NCI-H2171 treated with DMSO at 0.1 percent for 48 hours (cell line): ENCODE measurements around the gene TC2N.
"Not testable (repeated sequence)": the region's sequence is repeated elsewhere in the genome, so short reads cannot be mapped to it uniquely, and the experiment has no call there.

Experiments used
- DNase-seq: peaks from one replicate; lab custom pipeline; 2025; lab: John Stamatoyannopoulos, UW

TC2N gene

GRCh38 chr14:91834571-91834970, 32.8 kb downstream of the TC2N start:
- DNase-seq, result no peak

DNA sequence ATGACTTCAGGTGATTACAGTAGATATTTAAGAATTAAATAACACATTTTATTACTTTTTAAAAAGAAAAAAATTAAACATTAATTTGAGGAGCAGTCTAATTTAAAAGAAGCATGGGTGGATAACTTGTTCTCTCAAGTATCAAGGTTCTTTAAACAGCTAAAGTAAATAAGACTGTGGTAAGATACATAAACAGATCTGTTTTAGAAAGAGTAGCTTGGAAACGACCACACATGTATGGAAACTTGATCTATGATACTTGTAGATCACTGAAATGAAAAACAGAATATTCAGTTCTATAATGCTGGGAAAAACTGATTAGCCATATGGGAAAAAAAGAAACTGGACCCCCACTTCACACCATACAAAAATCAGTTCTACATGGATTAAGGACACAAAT, 36.0 kb downstream of the TC2N start:
- peak; percentile 20 for DNase-seq

DNA sequence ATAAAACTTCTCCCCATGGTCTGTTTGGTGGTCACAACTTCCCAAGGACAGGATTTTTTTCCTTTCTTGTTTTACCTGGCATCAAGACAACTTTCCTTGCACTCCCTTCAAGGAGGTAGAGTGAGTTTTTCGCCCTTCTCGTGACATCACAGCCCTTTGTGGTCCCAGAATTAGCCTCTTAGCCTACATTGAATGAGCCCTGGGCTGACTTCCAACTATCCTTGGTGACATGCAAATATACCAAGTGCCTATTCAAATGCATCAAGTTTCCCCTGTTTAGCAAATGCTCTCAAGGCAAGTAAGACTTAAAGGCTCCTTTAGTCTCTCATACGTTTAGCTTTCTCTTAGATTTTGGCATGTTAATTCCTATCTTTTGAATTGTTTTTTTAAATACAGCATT, 36.6 kb downstream of the TC2N start:
- DNase-seq, result peak; percentile 50

GRCh38 chr14:91829511-91829910, 37.8 kb downstream of the TC2N start:
- DNase-seq, result no peak

DNA sequence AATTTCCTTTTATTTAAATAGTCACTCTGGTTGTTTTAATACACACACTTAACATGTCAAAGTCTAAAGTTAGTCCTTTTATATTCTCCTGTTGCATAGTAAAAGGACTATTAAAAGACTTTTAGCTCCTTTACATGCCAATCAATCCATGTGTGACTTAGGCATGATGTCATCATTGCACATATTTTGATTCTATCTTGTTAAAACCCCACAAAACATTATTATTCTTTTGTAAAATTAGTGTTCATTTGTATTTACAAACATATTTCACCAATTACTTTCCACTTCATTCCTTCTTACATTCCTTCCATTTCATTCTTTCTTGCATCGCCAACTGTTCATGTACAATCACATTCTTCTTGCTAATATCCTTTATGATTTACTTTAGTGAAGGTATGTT, 39.6 kb downstream of the TC2N start:
- DNase-seq, result no peak

DNA sequence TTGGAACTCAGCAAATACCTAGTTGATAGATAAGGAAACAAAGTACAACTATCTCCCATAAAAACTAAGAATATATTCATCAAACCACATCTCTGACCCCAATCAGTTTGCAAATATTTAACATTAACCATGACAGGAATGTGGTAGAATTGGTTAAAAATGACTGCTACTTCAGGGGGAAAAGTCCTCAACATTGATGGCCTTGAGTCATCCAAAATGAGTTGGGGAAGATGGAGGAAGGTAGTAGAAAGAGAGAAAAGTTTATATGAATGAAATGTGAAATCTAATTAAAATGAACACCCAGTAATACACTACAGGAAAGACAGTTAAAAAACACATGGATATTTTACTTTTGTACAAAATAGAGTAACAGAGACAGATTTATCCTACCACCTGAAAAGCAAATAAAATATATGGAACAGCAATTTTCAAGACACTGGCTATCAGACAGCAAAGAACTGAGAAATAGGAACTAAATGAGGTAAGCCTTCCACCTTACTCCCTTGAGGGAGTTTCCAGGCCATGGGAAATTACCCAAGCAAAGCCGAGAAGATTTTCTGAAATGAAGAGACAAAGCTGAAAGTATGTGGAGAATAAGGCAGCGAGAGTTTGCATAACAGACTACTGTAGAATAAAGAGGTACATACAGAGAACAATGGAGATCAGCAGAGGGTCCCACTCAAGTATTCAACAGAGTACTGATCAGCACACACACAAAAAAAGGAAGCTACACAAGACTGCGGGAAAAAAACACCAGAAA, 49.6 kb downstream of the TC2N start:
- no peak for DNase-seq

- no peak for DNase-seq
Observed at GRCh38 chr14:91814317-91814716, 53.0 kb downstream of the TC2N start.

- DNase-seq, result no peak
Observed at GRCh38 chr14:91810699-91811098, 56.6 kb downstream of the TC2N start.

DNA sequence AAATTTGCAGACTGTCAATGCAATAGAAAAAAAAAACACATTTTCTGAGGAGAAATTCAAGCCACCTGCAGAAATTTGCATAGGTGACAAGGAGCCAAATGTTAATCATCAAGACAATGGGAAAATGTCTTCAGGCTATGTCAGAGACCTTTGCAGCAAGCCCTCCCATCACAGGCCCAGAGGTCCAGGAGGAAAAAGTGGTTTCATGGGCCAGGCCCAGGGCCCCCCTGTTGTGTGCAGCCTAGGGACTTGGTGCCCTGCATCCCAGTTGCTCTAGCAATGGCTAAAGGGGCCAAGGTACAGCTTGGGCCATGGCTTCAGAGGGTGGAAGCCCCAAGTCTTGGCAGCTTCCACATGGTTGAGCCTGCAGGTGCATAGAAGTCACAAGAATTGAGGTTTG, 60.6 kb downstream of the TC2N start:
- no peak for DNase-seq

DNA sequence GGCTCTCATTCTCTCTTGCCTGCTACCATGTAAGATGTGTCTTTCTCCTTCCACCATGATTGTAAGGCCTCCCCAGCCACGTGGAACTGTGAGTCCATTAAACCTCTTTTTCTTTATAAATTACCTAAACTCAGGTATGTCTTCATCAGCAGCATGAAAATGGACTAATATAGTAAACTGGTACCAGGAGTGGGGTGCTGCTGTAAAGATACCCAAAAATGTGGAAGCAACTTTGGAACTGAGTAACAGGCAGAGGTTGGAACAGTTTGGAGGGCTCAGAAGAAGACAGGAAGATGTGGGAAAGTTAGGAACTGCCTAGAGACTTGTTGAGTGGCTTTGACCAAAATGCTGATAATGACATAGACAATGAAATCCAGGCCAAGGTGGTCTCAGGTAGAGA, 61.2 kb downstream of the TC2N start:
- not testable (repeated sequence) for DNase-seq

- no peak for DNase-seq
Observed at GRCh38 chr14:91805659-91806058, 61.7 kb downstream of the TC2N start.

- DNase-seq, result no peak
Observed at GRCh38 chr14:91801358-91801757, 66.0 kb downstream of the TC2N start.

DNA sequence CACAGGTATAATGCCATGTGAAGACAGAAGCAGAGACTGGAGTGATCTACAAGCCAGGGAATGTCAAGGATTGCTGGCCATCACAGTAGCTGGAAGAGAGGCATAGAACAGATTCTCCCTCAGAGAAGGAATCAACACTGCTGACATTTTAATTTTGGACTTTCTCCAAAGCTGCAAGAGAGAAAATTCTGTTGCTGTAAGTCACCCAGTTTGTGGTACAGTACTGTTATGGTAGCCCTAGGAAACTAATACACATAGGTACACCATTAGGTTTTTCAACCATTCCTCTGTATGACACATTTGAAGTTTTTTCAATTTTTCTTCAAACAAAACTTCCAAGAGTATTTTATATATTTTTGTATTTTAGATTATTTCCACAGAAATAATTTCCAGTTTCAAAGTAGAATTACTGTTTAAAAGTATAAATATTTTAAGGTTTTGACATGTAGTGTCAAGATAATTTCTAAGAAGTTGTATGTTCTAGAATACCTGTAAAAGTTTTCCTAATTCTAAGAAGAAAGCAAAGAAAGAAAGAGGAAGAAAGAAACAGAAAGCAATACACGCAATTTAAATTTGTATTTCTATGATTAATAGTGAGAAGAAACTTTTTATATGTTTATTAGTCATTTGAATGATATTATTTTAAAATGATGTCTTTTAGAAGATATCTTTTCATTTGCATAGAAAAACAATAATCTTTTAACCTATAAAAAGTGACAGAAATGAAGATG, 70.6 kb downstream of the TC2N start:
- no peak for DNase-seq

GRCh38 chr14:91793704-91794103, 73.6 kb downstream of the TC2N start:
- DNase-seq, result no peak

DNA sequence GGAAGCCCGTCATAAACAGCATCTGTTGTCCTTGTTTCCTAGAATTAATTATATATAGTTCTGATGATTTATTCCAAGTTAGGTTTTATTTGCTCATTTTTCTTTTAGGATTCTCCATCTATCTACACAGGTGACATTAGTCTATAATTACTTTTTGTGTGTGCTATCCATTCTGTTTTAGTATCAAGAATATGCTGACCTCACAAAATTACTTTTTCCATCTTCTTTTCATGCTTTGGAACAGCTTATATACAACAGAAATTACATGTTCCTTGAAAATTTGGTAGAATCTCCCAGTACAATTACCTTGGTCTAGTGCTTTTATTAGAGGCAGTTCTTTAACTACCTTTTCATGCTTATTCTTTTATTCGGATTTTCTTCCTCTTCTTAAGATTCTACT, 81.1 kb downstream of the TC2N start:
- no peak for DNase-seq

DNA sequence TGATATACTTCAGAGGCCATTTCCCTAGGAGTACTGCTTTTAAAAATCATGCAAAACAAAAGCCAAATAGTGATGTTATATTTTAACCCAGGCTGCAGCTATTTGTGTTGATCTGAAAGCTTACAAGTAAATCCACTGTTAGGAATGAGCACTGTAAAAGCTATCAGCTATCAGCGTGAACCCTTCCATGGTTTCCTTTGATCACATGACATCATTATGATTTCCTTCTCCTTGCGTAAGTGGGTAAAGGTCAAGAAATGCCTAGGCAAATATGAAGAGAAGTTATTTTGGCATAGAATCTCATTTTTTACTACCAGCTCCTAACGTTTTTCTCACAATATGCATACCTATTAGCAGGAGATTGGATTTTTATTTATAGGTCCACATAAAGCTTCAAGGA, 86.9 kb downstream of the TC2N start:
- DNase-seq, result no peak

DNA sequence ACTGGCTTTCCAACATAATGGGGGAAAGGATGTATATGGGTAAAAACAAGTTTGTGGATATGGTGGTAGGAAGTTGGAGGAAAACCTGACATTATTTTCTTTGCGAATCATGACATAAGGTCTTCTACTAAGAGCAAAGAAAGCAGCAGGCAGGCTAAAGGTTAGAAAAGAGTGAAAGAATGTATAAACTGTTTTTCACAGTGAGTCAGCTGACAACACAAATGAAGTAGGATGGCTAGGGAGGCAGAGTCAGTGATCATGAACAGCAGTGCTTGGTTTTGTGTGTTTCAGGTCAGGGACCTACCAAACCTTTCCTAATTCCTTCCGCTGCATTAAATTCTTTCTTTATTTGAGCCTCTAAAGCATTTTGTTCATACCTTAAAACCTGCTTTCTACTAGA, 89.1 kb downstream of the TC2N start:
- DNase-seq, result no peak

GRCh38 chr14:91774140-91775096, 92.9 kb downstream of the TC2N start:
- DNase-seq, result no peak

DNA sequence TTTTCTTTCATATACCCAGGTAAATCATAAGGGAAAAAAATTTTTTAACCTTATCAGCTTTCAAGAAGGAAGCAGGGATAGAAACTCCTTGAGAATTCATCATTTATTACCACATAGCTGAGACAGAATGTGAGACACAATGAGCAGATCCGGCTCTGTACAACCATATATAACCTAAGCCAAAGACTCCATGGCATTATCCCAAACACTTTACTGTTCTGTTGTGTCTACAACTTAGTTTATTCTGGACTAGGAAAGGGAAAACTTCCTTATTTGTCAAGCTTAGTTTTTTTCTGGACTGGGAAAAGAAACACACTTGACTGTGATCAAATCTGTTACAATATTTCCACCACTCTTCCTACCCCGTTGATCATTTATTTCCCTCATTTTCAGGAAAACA, 97.2 kb downstream of the TC2N start:
- DNase-seq, result no peak

DNA sequence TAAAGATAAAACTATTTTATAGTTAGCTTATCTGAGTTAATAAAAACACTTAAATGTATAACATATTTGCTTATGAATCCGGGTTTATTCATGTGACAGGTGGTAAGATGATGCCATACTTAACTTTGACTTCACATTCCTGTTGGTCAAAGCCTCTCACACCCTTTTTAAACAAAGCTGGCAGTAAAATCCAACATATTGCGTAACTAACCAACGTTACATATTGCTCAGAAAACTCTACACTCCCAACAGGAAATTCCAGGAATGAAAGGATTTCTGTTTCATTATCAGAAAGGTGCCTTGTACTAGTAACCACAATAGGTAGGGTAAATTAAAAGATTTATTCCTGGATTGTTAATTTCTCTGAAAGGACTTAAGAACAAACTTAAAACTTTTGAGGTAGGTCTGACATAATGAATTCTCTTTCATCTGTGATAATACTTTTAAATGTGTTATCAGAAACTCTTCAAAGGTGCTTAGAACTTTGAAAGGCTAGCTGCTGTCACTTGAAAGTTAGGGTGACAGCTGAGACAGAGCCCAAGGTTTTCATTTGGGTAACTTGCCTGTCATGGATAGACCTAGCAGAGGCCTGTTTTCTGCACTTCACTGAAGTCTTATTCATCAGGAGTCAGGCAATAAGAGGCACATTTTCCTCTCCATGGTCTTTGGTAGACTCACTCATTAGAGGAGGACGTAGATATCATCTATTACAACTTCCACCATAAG, 111.6 kb downstream of the TC2N start:
- DNase-seq, result no peak

DNA sequence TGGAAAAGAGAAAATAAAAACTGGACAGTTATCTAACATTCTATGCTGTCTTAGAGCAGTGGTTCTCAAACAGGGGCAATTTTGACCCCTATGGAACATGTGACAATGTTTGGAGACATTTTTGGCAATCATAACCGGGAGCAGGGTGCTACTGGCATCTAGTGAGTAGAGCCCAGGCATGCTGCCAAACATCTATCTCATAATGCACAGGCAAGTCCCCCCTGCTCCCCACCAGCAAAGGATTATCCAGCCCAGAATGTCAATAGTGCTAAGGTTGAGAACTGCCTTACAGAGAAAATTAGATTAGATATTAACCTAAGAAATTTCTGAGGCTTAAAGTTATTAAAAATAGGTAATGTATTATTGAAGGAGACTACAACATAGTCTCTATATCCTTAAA, 112.5 kb downstream of the TC2N start:
- DNase-seq, result peak; percentile 24

DNA sequence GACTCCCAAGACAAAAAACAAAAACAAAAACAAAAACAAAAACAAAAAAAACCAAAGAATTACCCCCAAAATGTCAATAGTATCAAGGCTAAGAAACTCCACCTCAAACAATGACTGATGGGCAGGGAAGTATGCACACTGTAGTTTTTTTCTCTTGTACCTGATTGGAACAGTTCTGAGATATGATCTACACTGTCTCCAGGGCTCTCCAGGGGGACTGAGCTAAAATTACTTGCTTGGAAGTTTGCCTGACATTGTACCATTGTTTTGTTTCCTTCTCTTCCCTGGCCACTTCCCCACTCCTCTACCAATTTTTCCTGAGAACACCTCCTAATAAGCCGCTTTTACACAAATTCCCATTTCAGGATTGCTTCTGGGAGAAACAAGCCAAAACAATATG, 113.2 kb downstream of the TC2N start:
- DNase-seq, result peak; percentile 37
